Measurements from ENCODE around the gene NPLOC4.
"Not testable (repeated sequence)": the region's sequence is repeated elsewhere in the genome, so short reads cannot be mapped to it uniquely, and the experiment has no call there.

NPLOC4 gene

GRCh38 chr17:81535480-81536298 is 101.2 kb downstream of the NPLOC4 start:
- Histone ChIP-seq H3K9me3 (ENCODE audit: control insufficient read depth, low read length) (no peaks in the 10 kb centered on the region), H3K9ac (ENCODE audit: low read length) (no peak overlapping the region), H3K36me3 (ENCODE audit: control insufficient read depth, insufficient read depth, low read length, severe bottlenecking) (peaks cover 6% of the 10 kb centered on the region), H3K4me3 (ENCODE audit: low read length) (no peak overlapping the region), H3K4me1 (ENCODE audit: control insufficient read depth, insufficient read depth, low read length) (no peaks in the 10 kb centered on the region), H3K27me3 (replicated peaks; ENCODE audit: control insufficient read depth, insufficient read depth, low read length) (peaks cover 9% of the 10 kb centered on the region)
- no peak for DNase-seq (ENCODE audit: low read depth)

GRCh38 chr17:81535007-81535328 is 101.9 kb downstream of the NPLOC4 start:
- Histone ChIP-seq H3K9ac (ENCODE audit: low read length) (no peak overlapping the region), H3K4me3 (ENCODE audit: low read length) (no peak overlapping the region), H3K4me1 (ENCODE audit: control insufficient read depth, insufficient read depth, low read length) (no peaks in the 10 kb centered on the region), H3K27me3 (replicated peaks; ENCODE audit: control insufficient read depth, insufficient read depth, low read length) (peaks cover 9% of the 10 kb centered on the region), H3K9me3 (ENCODE audit: control insufficient read depth, low read length) (no peaks in the 10 kb centered on the region), H3K36me3 (ENCODE audit: control insufficient read depth, insufficient read depth, low read length, severe bottlenecking) (peaks cover under 1% of the 10 kb centered on the region)
- DNase-seq (ENCODE audit: low read depth) = no peak

- Histone ChIP-seq H3K9me3 (ENCODE audit: control insufficient read depth, low read length) (no peaks in the 10 kb centered on the region), H3K27me3 (replicated peaks; ENCODE audit: control insufficient read depth, insufficient read depth, low read length) (peaks cover 11% of the 10 kb centered on the region), H3K4me1 (ENCODE audit: control insufficient read depth, insufficient read depth, low read length) (no peaks in the 10 kb centered on the region), H3K36me3 (ENCODE audit: control insufficient read depth, insufficient read depth, low read length, severe bottlenecking) (no peaks in the 10 kb centered on the region), H3K9ac (ENCODE audit: low read length) (no peak overlapping the region), H3K4me3 (ENCODE audit: low read length) (no peak overlapping the region)
- DNase-seq (ENCODE audit: low read depth) = no peak
Measured at GRCh38 chr17:81534157-81535006, 102.5 kb downstream of the NPLOC4 start.

- no peaks in the 10 kb centered on the region for H3K36me3 ChIP-seq (ENCODE audit: control insufficient read depth, insufficient read depth, low read length, severe bottlenecking)
- H3K9me3 ChIP-seq (ENCODE audit: control insufficient read depth, low read length) = no peaks in the 10 kb centered on the region
- H3K27me3 ChIP-seq (replicated peaks; ENCODE audit: control insufficient read depth, insufficient read depth, low read length) = peaks cover 14% of the 10 kb centered on the region
- no peak for DNase-seq (ENCODE audit: low read depth)
- H3K4me1 ChIP-seq (ENCODE audit: control insufficient read depth, insufficient read depth, low read length) = no peaks in the 10 kb centered on the region
- H3K4me3 ChIP-seq (ENCODE audit: low read length) = no peak overlapping the region
- H3K9ac ChIP-seq (ENCODE audit: low read length) = no peak overlapping the region
Measured at GRCh38 chr17:81533339-81534141, 103.4 kb downstream of the NPLOC4 start.

GRCh38 chr17:81532490-81533287 is 104.2 kb downstream of the NPLOC4 start:
- Histone ChIP-seq H3K4me1 (ENCODE audit: control insufficient read depth, insufficient read depth, low read length) (peaks cover under 1% of the 10 kb centered on the region), H3K4me3 (ENCODE audit: low read length) (no peak overlapping the region), H3K36me3 (ENCODE audit: control insufficient read depth, insufficient read depth, low read length, severe bottlenecking) (no peaks in the 10 kb centered on the region), H3K9ac (ENCODE audit: low read length) (no peak overlapping the region), H3K27me3 (replicated peaks; ENCODE audit: control insufficient read depth, insufficient read depth, low read length) (peaks cover 14% of the 10 kb centered on the region), H3K9me3 (ENCODE audit: control insufficient read depth, low read length) (no peaks in the 10 kb centered on the region)
- no peak for DNase-seq (ENCODE audit: low read depth)

- peaks cover 11% of the 10 kb centered on the region for H3K27me3 ChIP-seq (replicated peaks; ENCODE audit: control insufficient read depth, insufficient read depth, low read length)
- not testable (repeated sequence) for DNase-seq (ENCODE audit: low read depth); H3K4me1 ChIP-seq (ENCODE audit: control insufficient read depth, insufficient read depth, low read length); H3K9me3 ChIP-seq (ENCODE audit: control insufficient read depth, low read length); H3K9ac ChIP-seq (ENCODE audit: low read length); H3K36me3 ChIP-seq (ENCODE audit: control insufficient read depth, insufficient read depth, low read length, severe bottlenecking); H3K4me3 ChIP-seq (ENCODE audit: low read length)
Measured at GRCh38 chr17:81531998-81532404, 104.9 kb downstream of the NPLOC4 start.

GRCh38 chr17:81531013-81531412 is 105.9 kb downstream of the NPLOC4 start:
- not testable (repeated sequence) for H3K9me3 ChIP-seq (ENCODE audit: control insufficient read depth, low read length); H3K36me3 ChIP-seq (ENCODE audit: control insufficient read depth, insufficient read depth, low read length, severe bottlenecking); H3K4me3 ChIP-seq (ENCODE audit: low read length); H3K4me1 ChIP-seq (ENCODE audit: control insufficient read depth, insufficient read depth, low read length); DNase-seq (ENCODE audit: low read depth); H3K9ac ChIP-seq (ENCODE audit: low read length); H3K27me3 ChIP-seq (replicated peaks; ENCODE audit: control insufficient read depth, insufficient read depth, low read length)

- Histone ChIP-seq H3K4me1 (ENCODE audit: control insufficient read depth, insufficient read depth, low read length) (peaks cover 5% of the 10 kb centered on the region), H3K9ac (ENCODE audit: low read length) (no peak overlapping the region), H3K27me3 (replicated peaks; ENCODE audit: control insufficient read depth, insufficient read depth, low read length) (peaks cover 4% of the 10 kb centered on the region), H3K36me3 (ENCODE audit: control insufficient read depth, insufficient read depth, low read length, severe bottlenecking) (no peaks in the 10 kb centered on the region), H3K4me3 (ENCODE audit: low read length) (no peak overlapping the region), H3K9me3 (ENCODE audit: control insufficient read depth, low read length) (no peaks in the 10 kb centered on the region)
- DNase-seq (ENCODE audit: low read depth) = no peak
Measured at GRCh38 chr17:81529437-81529803, 107.5 kb downstream of the NPLOC4 start.

GRCh38 chr17:81528651-81529436 is 108.1 kb downstream of the NPLOC4 start:
- H3K9me3 ChIP-seq (ENCODE audit: control insufficient read depth, low read length) = no peaks in the 10 kb centered on the region
- no peak overlapping the region for H3K4me3 ChIP-seq (ENCODE audit: low read length)
- no peak for DNase-seq (ENCODE audit: low read depth)
- H3K27me3 ChIP-seq (replicated peaks; ENCODE audit: control insufficient read depth, insufficient read depth, low read length) = peaks cover 4% of the 10 kb centered on the region
- peaks cover 7% of the 10 kb centered on the region for H3K4me1 ChIP-seq (ENCODE audit: control insufficient read depth, insufficient read depth, low read length)
- H3K36me3 ChIP-seq (ENCODE audit: control insufficient read depth, insufficient read depth, low read length, severe bottlenecking) = no peaks in the 10 kb centered on the region
- H3K9ac ChIP-seq (ENCODE audit: low read length) = no peak overlapping the region

- DNase-seq (ENCODE audit: low read depth) = no peak
- H3K9ac ChIP-seq (ENCODE audit: low read length) = no peak overlapping the region
- no peaks in the 10 kb centered on the region for H3K9me3 ChIP-seq (ENCODE audit: control insufficient read depth, low read length)
- H3K27me3 ChIP-seq (replicated peaks; ENCODE audit: control insufficient read depth, insufficient read depth, low read length) = peaks cover 4% of the 10 kb centered on the region
- no peak overlapping the region for H3K4me3 ChIP-seq (ENCODE audit: low read length)
- no peaks in the 10 kb centered on the region for H3K36me3 ChIP-seq (ENCODE audit: control insufficient read depth, insufficient read depth, low read length, severe bottlenecking)
- peaks cover 11% of the 10 kb centered on the region for H3K4me1 ChIP-seq (ENCODE audit: control insufficient read depth, insufficient read depth, low read length)
Measured at GRCh38 chr17:81528384-81528650, 108.6 kb downstream of the NPLOC4 start.

Measured in adipocyte (in vitro differentiated cells).